H9 (cell line): ENCODE data around the gene ATP8A1. TPM values are rescaled to one million over a fixed set of nuclear protein-coding genes. Genes with fewer than 3 reads are reported as not detected.

Experiments used
- DNase-seq: peaks from one replicate; pipeline ENCODE4 v3.0.0-alpha.2; 2017
- H2AFZ ChIP-seq: one replicate; pipeline ENCODE4 v1.6.1; 2013; ENCODE audit warnings: mild to moderate bottlenecking, low read length, control low read depth, moderate library complexity
- H2AK5ac ChIP-seq: 2 replicates; pipeline ENCODE4 v1.6.1; 2013; ENCODE audit warnings: low read length, control low read depth, mixed read lengths; ENCODE audit not compliant: insufficient read length
- H2BK120ac ChIP-seq: one replicate; pipeline ENCODE4 v1.6.1; 2013; ENCODE audit warnings: low read depth, mild to moderate bottlenecking, low read length, control low read depth, inconsistent platforms; ENCODE audit not compliant: poor library complexity, severe bottlenecking
- H2BK12ac ChIP-seq: 2 replicates; pipeline ENCODE4 v1.6.1; 2013; ENCODE audit warnings: low read length, control low read depth, mixed read lengths, low read depth; ENCODE audit not compliant: insufficient read length
- H2BK15ac ChIP-seq: 2 replicates; pipeline ENCODE4 v1.6.1; 2013; ENCODE audit warnings: low read depth, low read length, control low read depth
- H2BK20ac ChIP-seq: one replicate; pipeline ENCODE4 v1.6.1; 2013; ENCODE audit warnings: low read depth, mild to moderate bottlenecking, low read length, control low read depth, inconsistent platforms; ENCODE audit not compliant: poor library complexity, severe bottlenecking
- H2BK5ac ChIP-seq: 2 replicates; pipeline ENCODE4 v1.6.1; 2013; ENCODE audit warnings: low read length, control low read depth, mixed read lengths; ENCODE audit not compliant: insufficient read length
- H3K14ac ChIP-seq: 2 replicates; pipeline ENCODE4 v1.6.1; 2013; ENCODE audit warnings: low read length, control low read depth; ENCODE audit not compliant: insufficient read depth
- H3K18ac ChIP-seq: 2 replicates; pipeline ENCODE4 v1.6.1; 2013; ENCODE audit warnings: low read depth, mild to moderate bottlenecking, mixed read lengths, low read length, control low read depth; ENCODE audit not compliant: insufficient read length
- H3K23ac ChIP-seq: 2 replicates; pipeline ENCODE4 v1.6.1; 2013; ENCODE audit warnings: low read length, control low read depth, mixed read lengths, low read depth; ENCODE audit not compliant: insufficient read length
- H3K23me2 ChIP-seq: 2 replicates; pipeline ENCODE4 v1.6.1; 2013; ENCODE audit warnings: low read depth, mild to moderate bottlenecking, mixed read lengths, low read length, control low read depth; ENCODE audit not compliant: insufficient read length, poor library complexity, severe bottlenecking
- H3K27ac ChIP-seq: 2 replicates; pipeline ENCODE4 v1.5.1; 2013; ENCODE audit warnings: low read length, control low read depth, mixed read lengths, low read depth; ENCODE audit not compliant: insufficient read length
- H3K27me3 ChIP-seq: 2 replicates; pipeline ENCODE4 v1.6.1; 2013; ENCODE audit warnings: low read length, control low read depth, inconsistent platforms; ENCODE audit not compliant: insufficient read depth
- H3K4ac ChIP-seq: 2 replicates; pipeline ENCODE4 v1.6.1; 2013; ENCODE audit warnings: low read depth, mild to moderate bottlenecking, control low read depth, inconsistent platforms, low read length, moderate library complexity
- H3K4me1 ChIP-seq: 2 replicates; pipeline ENCODE4 v1.6.1; 2013; ENCODE audit warnings: low read length, control low read depth, inconsistent platforms; ENCODE audit not compliant: insufficient read depth
- H3K4me2 ChIP-seq: 2 replicates; pipeline ENCODE4 v1.6.1; 2013; ENCODE audit warnings: low read length, control low read depth, mixed read lengths; ENCODE audit not compliant: insufficient read length, insufficient read depth
- H3K56ac ChIP-seq: 2 replicates; pipeline ENCODE4 v1.6.1; 2013; ENCODE audit warnings: low read depth, mild to moderate bottlenecking, mixed read lengths, low read length, control low read depth; ENCODE audit not compliant: insufficient read length
- H3K79me1 ChIP-seq: 2 replicates; pipeline ENCODE4 v1.6.1; 2013; ENCODE audit warnings: low read depth, mild to moderate bottlenecking, moderate library complexity, low read length, control low read depth, inconsistent platforms; ENCODE audit not compliant: insufficient read depth, poor library complexity, severe bottlenecking
- H3K79me2 ChIP-seq: 2 replicates; pipeline ENCODE4 v1.6.1; 2013; ENCODE audit warnings: low read length, control low read depth, inconsistent platforms; ENCODE audit not compliant: insufficient read depth
- H3K9ac ChIP-seq: 2 replicates; pipeline ENCODE4 v1.6.1; 2013; ENCODE audit warnings: low read length, control low read depth, mixed read lengths; ENCODE audit not compliant: insufficient read length; ENCODE audit errors: extremely low read depth
- H3K9me3 ChIP-seq: one replicate; pipeline ENCODE4 v1.6.1; 2013; ENCODE audit warnings: low read depth, low read length, inconsistent platforms; ENCODE audit not compliant: control insufficient read depth
- H3T11ph ChIP-seq: one replicate; pipeline ENCODE4 v1.6.1; 2013; ENCODE audit warnings: mild to moderate bottlenecking, low read length, control low read depth, inconsistent platforms
- H4K20me1 ChIP-seq: one replicate; pipeline ENCODE4 v1.6.1; 2013; ENCODE audit not compliant: control insufficient read depth, insufficient read length, insufficient read depth
- H4K5ac ChIP-seq: 2 replicates; pipeline ENCODE4 v1.6.1; 2013; ENCODE audit warnings: low read depth, mild to moderate bottlenecking, mixed read lengths, low read length, control low read depth; ENCODE audit not compliant: insufficient read length
- H4K8ac ChIP-seq: replicated peaks from 2 replicates; pipeline ENCODE4 v1.6.1; 2013; ENCODE audit warnings: low read length, control low read depth, mixed read lengths, low read depth; ENCODE audit not compliant: insufficient read length
- H4K91ac ChIP-seq: 2 replicates; pipeline ENCODE4 v1.6.1; 2013; ENCODE audit warnings: low read depth, mild to moderate bottlenecking, moderate library complexity, mixed read lengths, low read length, control low read depth; ENCODE audit not compliant: insufficient read length
- H3K27ac Mint-ChIP-seq, 3 experiments: 2 replicates in 2 of 3; 3 replicates in 1 of 3; pipeline ENCODE4 v1.8.0; 2020 to 2021; ENCODE audit warnings: mixed read lengths in 3 of 3, mild to moderate bottlenecking in 1 of 3, moderate library complexity in 1 of 3
- H3K27me3 Mint-ChIP-seq: 2 replicates; pipeline ENCODE4 v1.8.0; 2021; ENCODE audit warnings: low read depth, mild to moderate bottlenecking, moderate library complexity, mixed read lengths
- H3K36me3 Mint-ChIP-seq, 3 experiments: 2 replicates in 2 of 3; 3 replicates in 1 of 3; pipeline ENCODE4 v1.8.0; 2020 to 2021; ENCODE audit warnings: low read depth in 3 of 3, mixed read lengths in 3 of 3; ENCODE audit not compliant: insufficient read depth in 1 of 3
- H3K4me1 Mint-ChIP-seq, 2 experiments: 2 replicates each; pipeline ENCODE4 v1.8.0; 2020; ENCODE audit warnings: mixed read lengths in 2 of 2
- H3K4me3 Mint-ChIP-seq, 2 experiments: 2 replicates in 1 of 2; 3 replicates in 1 of 2; pipeline ENCODE4 v1.8.0; 2020 to 2021; ENCODE audit warnings: mild to moderate bottlenecking in 2 of 2, mixed read lengths in 2 of 2, moderate library complexity in 1 of 2
- H3K9me3 Mint-ChIP-seq, 2 experiments: 2 replicates in 1 of 2; 3 replicates in 1 of 2; pipeline ENCODE4 v1.8.0; 2020; ENCODE audit warnings: mild to moderate bottlenecking in 2 of 2, mixed read lengths in 2 of 2, moderate library complexity in 1 of 2
- CTCF ChIP-seq: fragments of 200-600 bp; sonication (generic); conservative IDR thresholded peaks from 3 replicates; pipeline ENCODE4 v1.8.0; 2021; ENCODE audit warnings: antibody characterized with exemption, mild to moderate bottlenecking
- WGBS: extraction: QIAGEN DNeasy Blood & Tissue Kit; methylation state at CpG from one replicate; pipeline ENCODE4 v1.1.7; 2013; ENCODE audit warnings: missing lambda C conversion rate, low lambda C conversion rate, mixed read lengths; ENCODE audit not compliant: insufficient read length; ENCODE audit errors: extremely low coverage; 5-methylcytosine and 5-hydroxymethylcytosine counted together
- total RNA-seq: library from RNA; stranded (reverse); gene quantifications from 2 replicates; pipeline ENCODE4 v1.2.1, GENCODE V29; 2021

ATP8A1 gene
- total RNA-seq, 1 experiment from 2014 or later, result 5.1 TPM

- Mint-ChIP-seq H3K27me3 (no peaks in the 10 kb centered on the region; the same call in 1 of the 2 replicates), H3K4me1 (peaks cover 37 to 40% of the 10 kb centered on the region in 2 experiments), H3K4me3 (no peak overlapping the region), H3K27ac (no peak overlapping the region), H3K36me3 (peaks cover 25 to 30% (median 25%) of the 10 kb centered on the region in 3 experiments), H3K9me3 (peaks cover 5 to 9% of the 10 kb centered on the region in 2 experiments; a peak in 4 of 5 replicates)
- Histone ChIP-seq H3K56ac (no peak overlapping the region), H3K18ac (no peak overlapping the region), H2BK120ac (no peak overlapping the region), H4K5ac (no peak overlapping the region), H2BK20ac (no peak overlapping the region), H3K79me2 (no peaks in the 10 kb centered on the region), H4K20me1 (no peaks in the 10 kb centered on the region), H4K91ac (no peak overlapping the region), H3K9ac (no peak overlapping the region), H3T11ph (no peak overlapping the region), H3K4me2 (no peak overlapping the region), H2BK5ac (no peak overlapping the region), H3K27me3 (no peaks in the 10 kb centered on the region), H3K4me1 (peaks cover 2% of the 10 kb centered on the region; the same call in 1 of the 2 replicates), H3K14ac (no peak overlapping the region), H2AFZ (no peak overlapping the region), H3K27ac (no peak overlapping the region), H3K4ac (no peak overlapping the region), H2BK15ac (no peak overlapping the region), H3K23ac (no peak overlapping the region), H3K9me3 (no peaks in the 10 kb centered on the region), H2AK5ac (no peak overlapping the region), H3K23me2 (no peaks in the 10 kb centered on the region), H4K8ac (no peak overlapping the region), H2BK12ac (no peak overlapping the region), H3K79me1 (no peaks in the 10 kb centered on the region)
- no peak for TF ChIP-seq CTCF
- no peak for DNase-seq
- no CpG with 5 or more reads among the region's 4 CpGs for whole genome bisulfite sequencing
Observed at GRCh38 chr4:42460043-42460442, 196.9 kb downstream of the ATP8A1 start.
